Stimulated activated CD4-positive, alpha-beta T cell treated with anti-CD3 and anti-CD28 coated beads, Interleukin-1b, Interleukin-23, amount 100 ng/mL, for 48 hours (primary cell): ENCODE measurements around the gene EMP1.
"Not testable (repeated sequence)": the region's sequence is repeated elsewhere in the genome, so short reads cannot be mapped to it uniquely, and the experiment has no call there.

Experiments
- DNase-seq: peaks from one replicate; pipeline ENCODE4 v3.0.0-alpha.2; 2020

Gene EMP1

DNA sequence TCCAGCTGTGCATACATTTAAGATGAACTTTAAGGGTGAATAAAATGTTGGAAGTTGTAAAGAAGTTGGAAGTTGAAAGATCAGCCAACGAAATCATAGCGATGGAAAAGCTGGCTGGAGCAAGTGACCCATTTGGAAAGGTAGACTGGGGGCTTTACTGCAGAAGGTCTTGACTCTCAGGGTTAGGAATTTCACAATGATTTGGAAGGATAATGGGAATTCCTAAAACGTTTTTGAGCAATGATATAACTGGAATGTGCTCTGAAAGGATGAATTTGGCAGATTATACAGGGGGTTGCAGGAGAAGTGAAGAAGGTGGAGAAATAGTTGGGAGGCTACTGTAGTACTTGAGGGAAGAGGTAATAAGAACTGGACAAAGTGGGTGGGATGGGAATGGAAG, 27.4 kb downstream of the EMP1 start:
- DNase-seq: no peak

DNA sequence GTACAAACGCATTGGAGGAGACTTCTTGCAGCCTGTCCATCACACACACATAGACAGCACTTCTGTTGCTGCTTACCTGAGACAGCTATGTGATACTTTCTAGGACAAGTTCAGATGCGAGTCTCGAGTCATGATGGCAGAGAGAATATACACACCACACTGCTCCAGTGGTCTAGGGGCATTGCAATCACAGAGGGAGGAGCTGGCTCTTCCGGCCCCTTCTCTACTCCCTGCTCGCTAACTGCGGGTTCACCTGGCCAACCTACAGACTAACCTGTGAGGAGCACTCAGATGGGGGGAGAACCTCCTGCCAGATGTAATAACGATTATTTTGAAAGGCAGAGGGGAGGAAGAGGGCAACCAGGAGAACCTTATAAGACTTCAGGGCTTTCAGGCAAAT, 30.7 kb downstream of the EMP1 start:
- DNase-seq: no peak

DNA sequence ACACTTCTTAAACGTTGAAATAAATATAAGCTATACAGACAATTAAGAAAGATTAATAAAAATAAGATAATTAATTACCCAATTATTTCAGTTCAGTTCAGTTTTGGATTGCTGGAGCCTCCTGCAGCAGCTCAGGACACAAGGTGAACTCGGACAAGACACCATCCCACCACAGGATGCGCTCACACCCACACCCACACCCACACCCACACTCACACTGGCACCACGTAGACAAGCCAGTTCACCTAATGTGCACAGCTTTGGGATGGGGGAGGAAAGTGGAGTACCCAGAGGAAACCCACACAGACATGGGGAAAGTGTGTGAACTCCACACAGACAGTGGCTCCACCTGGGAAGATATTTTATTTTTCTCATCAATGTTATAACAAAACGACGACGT, 32.1 kb downstream of the EMP1 start:
- no peak for DNase-seq

DNA sequence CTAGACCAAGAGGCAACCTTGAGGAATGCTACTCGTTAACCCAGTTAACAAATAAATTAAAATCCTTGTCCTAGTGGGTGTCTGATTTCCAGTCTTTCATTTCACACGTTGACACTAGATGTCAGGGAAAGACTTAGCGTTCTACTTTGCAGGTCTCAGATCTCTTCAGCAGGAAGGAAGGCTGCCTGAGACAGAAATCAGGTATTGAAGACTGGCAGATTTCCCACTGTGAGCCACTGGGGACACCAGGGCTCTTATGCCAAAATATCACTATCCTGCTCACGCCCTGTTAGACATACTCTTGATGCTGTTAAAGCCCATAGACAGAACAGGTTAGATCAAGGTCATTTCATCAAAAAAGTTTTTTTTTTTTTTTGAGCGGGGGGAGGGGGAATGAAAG, 33.0 kb downstream of the EMP1 start:
- no peak for DNase-seq

DNA sequence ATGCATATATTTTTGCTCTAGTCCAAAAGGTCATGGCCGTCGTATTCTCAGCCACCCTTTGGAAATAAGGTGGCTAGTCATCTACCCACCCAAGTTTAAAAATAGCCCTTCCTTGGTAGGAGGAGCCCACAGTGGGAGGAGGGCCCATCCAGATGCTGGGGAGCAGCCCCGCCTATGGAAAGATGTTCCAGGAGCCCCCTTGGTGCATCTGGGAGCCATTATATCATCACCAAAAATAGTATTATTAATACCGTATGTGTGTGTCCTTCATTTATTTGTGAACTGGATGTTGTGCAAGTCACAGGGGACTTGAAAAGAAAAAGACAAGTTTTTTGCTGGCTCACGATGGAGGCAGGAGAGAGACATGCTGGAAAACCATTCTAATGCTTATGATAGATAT, 34.0 kb downstream of the EMP1 start:
- no peak for DNase-seq

DNA sequence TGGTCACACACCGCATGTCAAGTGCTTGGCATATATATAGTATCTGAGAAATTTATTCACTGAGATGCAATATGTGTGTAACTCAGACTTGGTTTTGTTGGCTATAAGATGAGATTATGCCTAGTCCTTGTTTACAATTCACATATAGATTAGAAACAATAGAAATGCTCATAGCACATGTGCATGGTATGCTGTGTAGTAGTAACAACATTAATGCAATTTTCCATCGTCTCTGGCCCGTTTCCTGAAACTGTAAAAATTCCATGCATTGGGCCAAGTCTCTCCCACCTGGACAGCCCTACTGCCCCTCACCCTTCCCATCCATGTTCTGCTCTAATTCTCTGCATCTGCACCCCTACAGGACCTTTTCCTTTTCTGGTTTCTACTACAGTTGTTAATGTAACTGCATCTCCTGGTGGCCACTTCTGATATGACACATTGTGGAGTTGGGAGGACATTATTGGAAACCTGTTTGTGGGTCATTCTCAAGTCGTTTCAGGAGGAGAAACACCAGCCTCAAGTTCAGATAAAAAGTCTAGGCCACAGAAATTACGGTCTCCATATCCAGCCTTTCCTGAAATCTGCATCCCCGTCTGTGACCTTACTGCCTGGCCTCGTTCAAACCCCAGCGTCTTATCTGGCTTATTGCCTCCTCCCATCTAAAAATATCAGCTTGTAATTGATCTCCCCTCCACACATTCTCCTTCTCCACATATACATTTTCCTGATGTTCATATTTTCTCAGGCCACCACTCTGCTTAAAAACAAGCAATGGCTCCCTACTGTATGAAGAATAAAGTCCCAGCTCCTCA, 37.5 kb downstream of the EMP1 start:
- DNase-seq: no peak

DNA sequence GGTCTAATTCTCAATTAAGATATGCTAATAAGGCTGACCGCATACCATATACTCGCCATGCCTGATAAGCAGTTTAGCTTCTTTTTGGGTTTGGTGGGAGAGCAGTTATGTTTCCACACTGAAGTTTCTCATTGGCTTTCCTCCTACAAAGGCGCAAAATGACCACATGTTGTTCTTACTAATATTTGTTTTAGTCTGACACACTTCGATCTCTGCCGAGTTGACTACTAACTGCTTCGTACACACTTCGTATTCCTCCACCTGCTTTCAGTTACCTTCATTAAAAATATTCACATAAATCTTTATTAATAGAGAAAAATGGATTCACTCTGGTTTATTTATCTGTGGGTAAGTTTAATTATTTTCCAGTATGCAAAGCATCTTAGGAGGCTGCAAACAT, 41.7 kb downstream of the EMP1 start:
- no peak for DNase-seq

DNA sequence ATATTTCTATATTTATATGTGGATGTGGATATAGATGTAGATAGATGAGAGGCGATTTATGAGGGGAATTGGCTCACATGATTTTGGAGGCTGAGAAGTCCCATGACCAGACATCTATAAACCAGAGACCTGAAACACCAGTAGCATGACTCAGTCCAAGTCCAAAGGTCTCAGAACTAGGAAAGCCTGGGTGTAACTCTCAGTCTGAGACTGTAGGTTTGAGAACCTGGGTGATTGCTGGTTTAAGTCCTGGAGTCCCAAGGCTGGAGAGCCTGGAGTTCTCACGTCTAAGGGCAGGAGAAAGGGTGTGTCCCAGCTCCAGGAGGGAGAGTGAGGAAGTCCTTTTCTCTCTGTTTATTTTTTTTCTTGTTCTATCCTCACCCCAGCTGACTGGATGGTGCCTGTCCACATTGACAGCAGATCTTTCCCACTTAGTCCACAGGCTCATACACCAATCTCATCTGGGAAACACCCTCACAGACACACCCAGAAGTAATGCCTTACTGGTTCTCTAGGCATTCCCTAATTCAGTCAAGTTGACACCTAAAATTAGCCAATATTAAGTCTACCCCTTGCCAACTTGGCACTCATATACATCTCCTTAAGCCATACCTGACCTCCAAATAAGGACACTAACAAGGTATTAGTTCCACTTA, 45.4 kb downstream of the EMP1 start:
- DNase-seq: no peak

DNA sequence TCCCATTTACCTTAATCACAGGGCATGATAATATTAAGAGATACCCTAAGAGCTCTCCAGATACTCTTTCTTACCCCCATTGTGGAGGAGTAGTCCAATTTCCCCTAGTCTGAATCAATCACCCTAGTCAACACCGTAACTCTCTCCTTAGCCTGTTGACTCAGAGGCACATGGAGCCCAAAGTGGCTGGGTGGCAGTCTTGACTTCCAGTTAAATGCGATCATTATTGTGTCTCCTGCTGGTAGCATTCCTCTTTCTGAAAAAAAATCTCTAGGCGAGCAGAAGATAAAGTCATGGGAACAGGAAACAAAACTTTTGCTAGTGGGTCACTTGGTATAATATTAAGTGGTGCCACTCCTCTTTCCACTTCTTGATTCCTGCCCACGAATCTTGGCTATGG, 46.4 kb downstream of the EMP1 start:
- DNase-seq: no peak

DNA sequence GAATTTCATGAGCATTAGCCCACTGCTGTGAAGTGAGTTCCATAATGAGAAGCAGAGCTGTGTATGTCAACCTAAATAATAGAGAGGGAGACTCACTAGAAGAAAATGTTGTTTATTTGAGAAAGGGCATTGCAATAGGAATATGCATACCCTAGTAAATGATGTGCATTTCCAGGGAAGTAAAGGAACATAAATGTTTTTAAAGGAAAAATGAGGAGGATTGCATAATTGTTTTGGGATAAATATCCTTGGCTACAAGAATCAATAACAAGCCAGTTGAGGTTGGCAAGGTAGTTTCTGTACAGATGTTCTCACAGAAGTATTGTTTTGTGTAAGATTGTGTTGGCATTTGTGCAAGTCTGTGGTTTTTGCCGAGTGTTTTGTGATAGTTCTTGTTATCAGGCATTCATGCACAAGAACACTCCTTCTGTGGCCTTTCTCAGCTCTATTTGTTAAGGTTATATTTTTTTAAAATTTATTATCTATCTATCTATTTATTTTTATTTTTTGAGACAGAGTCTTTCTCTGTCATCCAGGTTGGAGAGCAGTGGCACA, 47.1 kb downstream of the EMP1 start:
- DNase-seq: no peak

DNA sequence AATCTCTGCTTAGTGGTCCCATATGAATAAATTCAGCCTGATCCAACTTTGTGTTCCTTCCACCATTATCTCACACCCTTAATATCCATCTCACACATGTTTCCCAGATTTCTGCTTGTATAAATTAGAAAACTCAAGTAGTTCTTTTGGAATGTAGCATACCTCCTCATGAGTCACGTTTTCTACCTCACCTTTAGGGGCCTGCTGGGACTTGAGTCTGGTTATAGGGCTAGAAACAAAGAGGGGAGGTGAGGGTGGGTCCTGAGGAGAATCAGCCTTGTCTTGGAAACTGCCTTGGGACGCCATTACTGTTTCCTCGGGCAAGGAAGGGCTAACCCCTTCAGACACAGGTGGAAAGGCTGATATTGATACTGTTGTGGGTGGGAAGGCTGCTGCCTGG, 51.1 kb downstream of the EMP1 start:
- no peak for DNase-seq

DNA sequence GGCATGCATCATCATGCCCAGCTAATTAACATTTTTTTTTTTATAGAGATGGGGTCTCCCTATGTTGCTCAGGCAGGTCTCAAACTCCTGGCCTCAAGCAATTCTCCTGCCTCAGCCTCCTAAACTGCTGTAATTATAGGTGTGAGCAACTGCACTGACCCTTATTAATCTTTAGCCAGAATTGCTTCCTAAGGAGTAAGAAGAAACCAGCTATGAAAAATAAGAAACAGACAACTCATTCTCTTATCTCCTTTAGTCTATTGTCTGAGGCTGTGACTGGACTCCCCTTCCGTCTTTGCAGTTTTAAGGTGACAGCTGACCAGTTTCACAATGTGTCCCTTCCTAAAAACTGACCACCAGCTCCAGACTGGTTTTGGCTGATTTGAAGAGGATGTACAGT, 52.4 kb downstream of the EMP1 start:
- DNase-seq: no peak

DNA sequence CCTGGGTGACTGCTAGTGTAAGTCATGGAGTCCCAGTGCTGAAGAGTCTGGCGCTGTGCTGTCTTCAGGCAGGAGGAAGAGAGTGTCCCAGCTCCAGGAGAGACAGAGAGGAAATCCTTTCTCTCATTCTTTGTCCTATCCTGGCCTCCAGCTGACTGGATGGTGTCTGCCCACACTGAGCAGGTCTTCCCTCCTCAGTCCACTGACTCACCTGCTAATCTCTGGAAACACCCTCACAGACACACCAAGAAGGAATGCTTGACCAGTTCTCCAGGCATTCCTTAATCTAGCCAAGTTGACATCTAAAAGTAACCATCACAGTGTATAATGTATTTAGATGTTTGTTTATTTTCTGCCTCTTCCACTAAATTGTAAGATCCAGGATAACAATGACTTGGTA, 53.9 kb downstream of the EMP1 start:
- no peak for DNase-seq

DNA sequence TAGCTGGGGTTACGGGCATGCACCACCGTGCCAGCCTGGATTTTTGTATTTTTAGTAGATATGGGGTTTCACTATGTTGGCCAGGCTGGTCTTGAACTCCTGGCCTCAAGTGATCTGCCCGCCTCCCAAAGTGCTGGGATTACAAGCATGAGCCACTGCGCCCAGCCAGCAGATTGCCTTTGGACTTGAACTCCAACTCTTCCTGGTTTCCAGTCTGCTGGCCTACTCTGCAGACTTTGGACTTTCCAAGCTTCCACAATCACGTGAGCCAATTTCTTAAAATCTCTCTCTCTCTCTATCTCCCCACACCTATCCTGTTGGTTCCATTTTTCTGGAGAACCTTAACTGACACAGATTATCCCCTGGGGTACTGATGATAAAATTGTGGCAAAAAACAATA, 55.0 kb downstream of the EMP1 start:
- DNase-seq: no peak

DNA sequence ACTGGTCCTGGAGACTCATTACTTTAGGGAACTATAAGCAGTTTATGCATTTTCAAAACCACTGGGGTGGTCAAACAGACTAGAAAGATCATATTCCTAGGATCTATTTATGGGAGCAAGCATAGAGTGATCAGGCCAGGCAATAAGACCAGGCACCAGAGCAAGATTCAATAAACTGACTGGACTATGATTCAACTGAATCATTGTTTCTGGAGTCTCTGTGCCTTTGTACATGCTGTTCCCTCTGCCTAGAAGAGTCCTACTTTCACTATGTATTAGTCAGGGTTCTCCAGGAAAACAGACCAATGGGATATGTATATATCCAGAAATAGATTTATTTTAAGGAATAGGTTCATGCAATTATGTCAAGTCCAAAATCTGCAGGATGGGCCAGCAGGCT, 55.5 kb downstream of the EMP1 start:
- no peak for DNase-seq

DNA sequence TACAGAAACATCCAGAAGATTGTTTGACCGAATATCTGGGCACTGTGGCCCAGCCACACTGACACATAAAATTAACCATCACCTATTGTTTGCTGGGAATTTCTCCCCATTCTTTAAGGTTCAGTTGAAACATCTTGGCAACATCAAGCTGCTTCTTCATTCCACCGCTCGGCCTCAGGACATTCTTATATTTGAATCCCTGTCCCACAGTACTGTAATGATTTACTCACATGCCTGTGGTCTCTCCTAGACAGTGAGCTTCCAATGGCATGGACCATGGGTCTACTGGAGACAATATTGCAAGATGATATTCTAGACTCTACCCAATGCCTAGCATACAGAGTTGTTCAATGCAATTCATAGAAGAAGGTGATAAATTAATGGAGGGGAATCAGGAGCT, 56.1 kb downstream of the EMP1 start:
- DNase-seq: no peak

DNA sequence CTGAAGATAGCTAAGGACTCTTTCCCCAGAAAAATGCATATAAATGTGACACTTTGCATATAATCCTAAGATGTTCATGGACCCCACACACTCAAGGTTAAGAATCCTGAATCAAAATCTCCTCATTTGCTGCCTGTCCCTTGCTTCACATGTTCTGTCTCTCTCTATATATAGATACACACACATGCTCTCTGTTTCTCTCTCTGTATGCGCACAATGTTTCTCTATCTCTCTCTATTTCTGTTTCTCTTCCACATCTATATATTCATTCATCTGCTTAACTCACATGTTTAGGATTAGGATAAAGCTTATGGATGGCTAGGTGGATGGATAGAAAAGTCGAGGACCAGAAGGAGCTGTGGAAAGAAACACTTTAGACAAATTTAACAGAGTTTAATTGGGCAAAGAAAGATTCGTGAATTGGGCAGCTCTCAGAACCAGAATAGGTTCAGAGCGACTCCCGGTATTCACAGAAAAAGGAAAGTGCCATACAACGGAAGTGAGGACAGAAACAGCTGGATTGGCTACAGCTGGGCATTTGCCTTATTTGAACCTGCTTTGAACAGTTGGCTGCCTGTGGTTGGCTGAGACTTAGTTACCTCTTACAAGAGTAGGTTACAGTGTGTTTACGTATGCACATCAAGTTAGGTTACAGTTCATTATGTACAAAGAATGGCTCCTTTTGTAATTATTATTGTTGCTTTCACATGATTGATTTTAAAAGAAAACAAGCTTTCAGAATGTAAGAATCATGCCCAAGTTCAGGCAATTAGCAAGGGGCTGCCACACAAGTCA, 57.6 kb downstream of the EMP1 start:
- no peak for DNase-seq

DNA sequence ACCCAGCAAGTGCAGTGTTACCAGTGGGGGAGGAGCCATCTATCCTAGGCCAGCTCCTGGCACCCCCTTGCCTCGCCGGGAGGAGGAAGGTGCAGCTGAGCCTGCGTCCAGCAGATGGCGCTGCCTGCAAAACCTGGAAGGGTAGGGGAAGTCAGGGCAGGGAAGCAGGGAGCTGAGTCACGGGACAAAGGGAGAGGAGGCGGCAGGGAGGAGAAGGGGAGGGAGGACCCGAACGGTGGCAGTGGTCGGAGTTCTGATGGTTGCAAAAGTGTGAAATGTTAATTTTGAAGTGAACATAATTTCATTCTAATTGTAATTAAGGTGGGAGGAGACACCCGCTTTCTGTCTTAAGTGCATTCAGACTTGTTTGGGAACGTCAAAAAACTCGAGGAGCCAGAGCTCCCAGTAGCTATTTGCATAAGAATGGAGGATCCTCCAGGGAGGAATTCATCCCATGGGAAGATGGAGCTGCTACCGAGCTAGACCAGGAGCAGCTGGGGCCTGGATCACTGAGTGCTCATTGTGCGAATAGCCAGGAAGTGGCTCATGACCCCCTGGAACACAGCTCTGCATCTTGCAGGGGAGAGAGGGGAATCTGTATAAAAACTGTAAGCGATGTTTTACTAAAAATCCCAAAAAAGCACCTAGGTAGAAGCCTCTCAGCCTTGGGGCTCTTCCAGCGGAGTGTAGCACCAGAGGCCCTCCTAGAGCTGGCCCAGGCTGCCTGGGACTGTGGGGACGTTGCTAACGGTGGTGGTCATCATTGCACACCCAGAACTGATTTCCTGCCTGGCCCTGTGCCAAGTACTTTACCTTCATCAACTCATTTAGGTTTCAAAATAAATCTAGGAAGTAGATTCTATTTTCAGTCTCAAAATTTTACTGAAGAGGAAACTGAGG, 59.5 kb downstream of the EMP1 start:
- DNase-seq: peak; percentile 88

DNA sequence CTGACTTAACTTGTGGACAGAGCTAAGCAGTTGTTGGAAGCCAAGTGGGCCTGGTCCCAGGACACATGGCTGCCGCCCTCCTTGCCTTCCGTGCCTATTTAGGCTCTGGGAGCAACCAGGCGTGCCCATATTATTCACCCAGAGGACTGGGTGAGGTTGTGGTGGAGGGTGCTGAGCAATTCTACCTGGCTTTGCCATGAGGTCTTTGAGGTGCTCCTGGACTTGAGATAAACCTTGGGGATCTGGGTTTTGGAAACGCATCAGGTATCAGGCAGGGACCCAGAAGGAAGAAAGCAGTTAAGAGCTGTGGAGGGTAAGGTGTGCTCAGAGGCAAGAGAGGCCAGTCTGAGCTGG, 60.1 kb downstream of the EMP1 start:
- DNase-seq: no peak

DNA sequence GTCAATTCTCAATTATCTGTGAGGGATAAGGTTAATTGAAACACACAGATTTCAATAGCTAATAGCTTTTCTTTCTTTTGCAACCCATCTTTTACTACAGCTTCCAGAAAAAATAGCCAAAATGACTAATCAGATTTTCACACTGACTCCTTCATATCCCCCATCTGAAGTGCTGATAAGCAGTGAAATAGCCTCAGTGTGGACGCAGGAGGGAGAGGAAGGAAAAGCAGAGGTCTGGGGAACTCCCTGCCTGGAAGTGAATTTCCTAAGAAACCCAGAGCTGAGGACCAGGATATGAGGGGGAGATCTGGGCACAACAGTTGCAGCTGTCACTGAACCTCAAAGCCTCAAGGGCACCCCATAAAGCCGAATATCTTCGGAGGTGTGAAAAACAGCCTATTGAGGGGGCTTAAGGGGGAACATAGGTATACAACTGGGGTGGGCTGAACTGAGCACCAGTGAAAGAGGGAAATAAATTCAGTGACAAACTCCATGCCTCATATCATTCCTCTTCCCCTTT, 60.9 kb downstream of the EMP1 start:
- no peak for DNase-seq

DNA sequence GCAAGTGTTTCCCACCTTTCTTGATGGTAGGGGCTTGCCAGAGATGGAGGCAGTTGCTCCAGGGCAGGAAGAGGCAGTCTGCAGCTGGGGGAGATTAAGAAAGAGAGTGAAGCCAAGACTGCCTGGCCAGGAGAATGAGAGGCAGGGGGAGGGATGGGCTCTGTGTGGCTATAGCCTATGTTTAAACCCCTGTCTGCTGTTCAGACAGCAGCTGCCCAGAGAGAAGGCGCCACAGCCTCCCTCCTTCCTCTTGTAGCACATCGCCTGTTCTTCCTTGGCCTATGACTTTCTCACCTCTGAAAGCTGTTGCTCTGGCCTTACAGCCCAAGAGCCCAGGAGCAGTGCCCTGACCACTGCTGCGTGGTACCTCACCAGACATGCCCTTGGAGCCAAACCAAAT, 61.7 kb downstream of the EMP1 start:
- DNase-seq: no peak

DNA sequence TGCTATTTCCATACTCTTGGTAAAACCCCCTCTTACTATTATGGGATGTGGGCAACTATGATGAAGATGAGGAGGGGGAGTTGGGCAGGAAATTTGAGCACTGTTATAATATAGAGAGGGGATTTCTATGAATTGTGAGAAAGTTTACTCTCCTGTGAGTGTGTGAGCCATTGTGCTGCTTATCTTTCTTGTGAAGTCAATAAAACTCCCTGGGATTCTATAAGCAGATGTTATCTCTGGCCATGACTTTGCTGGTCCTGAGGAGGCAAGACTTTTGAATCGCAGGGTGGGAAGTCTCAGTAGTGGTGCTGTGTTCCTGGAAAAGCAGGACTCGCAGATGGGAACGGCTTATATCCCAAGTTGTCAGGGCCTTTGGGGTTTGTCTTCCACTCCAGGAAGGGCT, 62.2 kb downstream of the EMP1 start:
- no peak for DNase-seq

DNA sequence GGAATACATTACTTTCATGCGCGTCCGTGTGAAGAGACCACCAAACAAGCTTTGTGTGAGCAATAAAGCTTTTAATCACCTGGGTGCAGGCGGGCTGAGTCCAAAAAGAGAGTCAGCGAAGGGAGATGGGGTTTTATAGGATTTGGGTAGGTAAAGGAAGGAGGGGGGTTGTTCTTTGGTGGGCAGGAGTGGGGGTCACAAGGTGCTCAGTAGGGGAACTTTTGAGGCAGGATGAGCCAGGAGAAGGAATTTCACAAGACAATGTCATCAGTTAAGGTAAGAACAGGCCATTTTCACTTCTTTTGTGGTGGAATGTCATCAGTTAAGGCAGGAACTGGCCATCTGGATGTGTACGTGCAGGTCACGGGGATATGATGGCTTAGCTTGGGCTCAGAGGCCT, 63.1 kb downstream of the EMP1 start:
- not testable (repeated sequence) for DNase-seq
